NT2/D1 (cell line): Measurements from ENCODE around the gene TRIOBP.
A peak's percentile ranks its signal among the peaks of the same experiment; 100 is the strongest.

ENCODE experiments used
- DNase-seq: peaks from one replicate; pipeline ENCODE4 v3.0.0-alpha.2; 2011; ENCODE audit warnings: low read depth, low spot score
- H3K27me3 ChIP-seq: 2 replicates; pipeline ENCODE4 v1.6.0; 2011; ENCODE audit warnings: mild to moderate bottlenecking; ENCODE audit not compliant: insufficient read length, insufficient read depth
- H3K36me3 ChIP-seq: 2 replicates; pipeline ENCODE4 v1.6.1; 2011; ENCODE audit warnings: mild to moderate bottlenecking, low read length, mixed read lengths; ENCODE audit not compliant: insufficient read depth, insufficient read length
- H3K4me1 ChIP-seq: 2 replicates; pipeline ENCODE4 v1.5.1; 2011; ENCODE audit not compliant: insufficient read depth, insufficient read length
- H3K4me3 ChIP-seq: 2 replicates; pipeline ENCODE4 v1.5.1; 2011; ENCODE audit warnings: low read depth; ENCODE audit not compliant: insufficient read length
- H3K9ac ChIP-seq: 2 replicates; pipeline ENCODE4 v1.6.0; 2011; ENCODE audit warnings: low read depth; ENCODE audit not compliant: insufficient read length
- H3K9me3 ChIP-seq: 2 replicates; pipeline ENCODE4 v1.5.1; 2011; ENCODE audit warnings: mild to moderate bottlenecking, low read length; ENCODE audit not compliant: insufficient read depth
- SUZ12 ChIP-seq: IDR thresholded peaks from 2 replicates; pipeline ENCODE4 v1.6.1; 2011; ENCODE audit not compliant: insufficient read length, insufficient read depth; ENCODE audit errors: extremely low read depth
- YY1 ChIP-seq: IDR thresholded peaks from 2 replicates; pipeline ENCODE4 v1.6.1; 2011; ENCODE audit not compliant: insufficient read length, insufficient read depth
- ZNF274 ChIP-seq: IDR thresholded peaks from 2 replicates; pipeline ENCODE4 v1.6.1; 2011; ENCODE audit warnings: mild to moderate bottlenecking, low read depth, low read length

TRIOBP gene

DNA sequence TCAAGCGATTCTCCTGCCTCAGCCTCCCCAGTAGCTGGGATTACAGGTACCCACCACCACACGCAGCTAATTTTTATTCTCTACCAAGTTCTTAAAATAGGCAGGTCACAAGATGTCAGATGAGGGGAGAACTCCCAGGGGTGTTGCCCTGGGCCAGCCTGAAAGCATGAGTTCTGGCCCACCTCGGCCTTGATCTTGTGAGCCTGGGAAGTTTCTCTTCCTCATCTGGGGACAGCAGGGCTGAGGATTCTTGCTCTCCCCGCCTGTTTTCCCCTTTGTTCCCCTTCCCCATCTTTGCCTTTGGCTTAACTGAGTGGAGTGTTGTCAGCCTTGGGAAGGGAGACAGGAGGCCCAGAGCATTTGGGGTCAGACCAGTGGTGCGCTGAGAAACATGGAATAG is 34.8 kb upstream of the TRIOBP start:
- TF ChIP-seq YY1, result no peak
- TF ChIP-seq ZNF274, result no peak
- no peak for TF ChIP-seq SUZ12
- no peak overlapping the region for H3K4me3 ChIP-seq
- no peaks in the 10 kb centered on the region for H3K27me3 ChIP-seq
- peaks cover 17% of the 10 kb centered on the region for H3K4me1 ChIP-seq
- H3K9ac ChIP-seq, result no peak overlapping the region
- DNase-seq, result no peak
- peaks cover 37% of the 10 kb centered on the region for H3K36me3 ChIP-seq
- H3K9me3 ChIP-seq, result no peaks in the 10 kb centered on the region

DNA sequence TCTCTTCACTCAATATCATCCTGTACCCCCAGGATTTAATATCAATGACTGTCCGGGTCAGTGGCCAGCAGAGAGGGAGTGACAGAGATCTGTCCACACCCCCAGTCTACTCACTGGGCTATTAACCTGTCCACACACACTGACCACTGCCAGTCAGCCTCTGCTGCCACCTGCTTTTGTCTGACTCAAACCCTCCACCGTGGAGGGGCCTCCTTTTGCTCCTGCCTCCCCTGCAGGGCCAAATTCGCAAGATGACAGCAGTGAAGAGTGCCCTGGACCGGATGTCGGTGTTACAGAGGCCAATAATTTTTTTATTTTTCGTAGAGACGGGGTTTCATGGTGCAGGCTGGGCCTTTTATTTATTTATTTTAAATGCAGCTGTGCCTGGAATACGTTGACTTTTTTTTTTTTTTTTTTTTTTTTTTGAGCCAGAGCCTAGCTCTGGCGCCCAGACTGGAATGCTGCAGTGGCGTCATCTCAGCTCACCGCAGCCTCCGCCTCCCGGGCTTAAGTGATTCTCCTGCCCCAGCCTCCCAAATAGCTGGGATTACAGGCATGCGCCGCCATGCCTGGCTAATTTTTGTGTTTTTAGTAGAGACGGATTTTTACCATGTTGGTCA is 33.2 kb upstream of the TRIOBP start:
- no peaks in the 10 kb centered on the region for H3K9me3 ChIP-seq
- no peak overlapping the region for H3K4me3 ChIP-seq
- peaks cover 42% of the 10 kb centered on the region for H3K36me3 ChIP-seq
- no peak for DNase-seq
- no peak overlapping the region for H3K9ac ChIP-seq
- TF ChIP-seq ZNF274, result no peak
- TF ChIP-seq YY1, result no peak
- TF ChIP-seq SUZ12, result no peak
- H3K4me1 ChIP-seq, result peaks cover 14% of the 10 kb centered on the region
- no peaks in the 10 kb centered on the region for H3K27me3 ChIP-seq

DNA sequence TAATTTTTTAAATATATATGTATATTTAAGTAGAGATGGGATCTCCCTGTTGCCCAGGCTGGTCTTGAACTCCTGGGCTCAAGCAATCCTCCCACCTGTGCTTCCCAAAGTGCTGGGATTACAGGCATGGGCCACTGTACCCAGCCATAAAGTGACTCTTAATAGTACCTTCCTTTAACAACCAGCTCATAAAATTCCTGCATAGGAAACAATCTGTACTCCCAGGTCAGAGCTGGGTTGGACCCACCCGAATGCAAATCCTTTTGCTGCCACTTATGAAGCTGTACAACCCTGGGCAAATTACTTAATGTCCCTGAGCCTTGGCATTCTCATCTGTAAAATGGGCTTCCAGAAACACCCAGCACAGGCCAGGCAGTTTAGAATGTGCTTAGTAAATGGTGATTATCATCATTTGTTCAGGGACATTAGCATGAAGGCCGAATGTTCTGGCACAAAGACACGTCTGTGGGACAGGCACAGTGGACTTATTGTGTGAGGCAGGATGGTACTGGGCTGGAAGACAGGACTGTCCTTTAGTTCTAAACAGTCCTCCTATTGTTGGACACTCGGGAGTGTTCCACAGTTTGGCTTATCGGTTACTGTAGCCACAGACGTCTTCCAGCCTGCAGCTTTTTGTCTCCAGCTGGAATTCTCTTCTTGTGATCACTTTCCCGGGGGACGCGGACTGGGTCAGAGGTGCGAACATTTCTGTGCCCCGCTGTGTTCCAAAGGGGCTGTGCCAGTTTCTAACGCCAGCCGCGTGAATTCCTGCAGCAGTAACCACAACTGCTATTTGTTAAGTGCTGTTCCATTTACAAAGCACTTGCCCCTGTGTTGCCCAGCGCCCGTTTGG is 32.4 kb upstream of the TRIOBP start:
- no peaks in the 10 kb centered on the region for H3K27me3 ChIP-seq
- H3K36me3 ChIP-seq, result peaks cover 42% of the 10 kb centered on the region
- no peak overlapping the region for H3K4me3 ChIP-seq
- no peak for DNase-seq
- no peak for TF ChIP-seq SUZ12
- TF ChIP-seq YY1, result no peak
- no peak for TF ChIP-seq ZNF274
- H3K9ac ChIP-seq, result no peak overlapping the region
- H3K4me1 ChIP-seq, result peaks cover 14% of the 10 kb centered on the region
- H3K9me3 ChIP-seq, result no peaks in the 10 kb centered on the region

DNA sequence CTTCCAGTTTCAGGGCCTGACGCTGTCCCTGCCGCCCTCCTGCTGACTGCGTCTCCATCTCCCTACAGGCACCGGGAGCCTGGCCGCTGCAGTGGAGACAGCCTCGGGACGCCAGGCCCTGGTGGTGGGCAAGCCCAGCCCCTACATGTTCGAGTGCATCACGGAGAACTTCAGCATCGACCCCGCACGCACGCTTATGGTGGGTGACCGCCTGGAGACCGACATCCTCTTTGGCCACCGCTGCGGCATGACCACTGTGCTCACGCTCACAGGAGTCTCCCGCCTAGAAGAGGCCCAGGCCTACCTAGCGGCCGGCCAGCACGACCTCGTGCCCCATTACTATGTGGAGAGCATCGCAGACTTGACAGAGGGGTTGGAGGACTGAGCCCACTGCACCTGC is 31.4 kb upstream of the TRIOBP start:
- Histone ChIP-seq H3K4me3 (no peak overlapping the region), H3K9me3 (no peaks in the 10 kb centered on the region), H3K27me3 (no peaks in the 10 kb centered on the region), H3K9ac (no peak overlapping the region), H3K36me3 (peaks cover 37% of the 10 kb centered on the region), H3K4me1 (peaks cover 9% of the 10 kb centered on the region)
- DNase-seq, result no peak
- TF ChIP-seq YY1, result no peak
- TF ChIP-seq ZNF274, result no peak
- TF ChIP-seq SUZ12, result no peak

DNA sequence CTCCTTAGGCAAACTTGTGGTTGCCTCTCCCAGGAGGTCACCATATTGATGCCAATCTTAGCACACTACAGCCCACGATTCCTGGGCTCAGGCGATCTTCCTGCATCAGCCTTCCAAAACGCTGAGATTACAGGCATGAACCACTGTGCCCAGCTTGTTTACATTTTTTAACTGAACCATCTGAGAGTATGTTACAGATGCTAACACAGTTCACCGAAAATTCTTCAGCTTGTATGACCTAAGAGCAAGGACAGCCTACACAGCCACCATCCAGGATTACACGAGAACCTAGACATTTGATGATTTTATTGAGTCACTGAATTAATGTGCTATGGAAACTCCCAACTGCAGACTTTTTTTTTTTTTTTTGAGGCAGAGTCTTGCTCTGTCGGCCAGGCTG is 27.3 kb upstream of the TRIOBP start:
- H3K4me1 ChIP-seq, result peaks cover 6% of the 10 kb centered on the region
- TF ChIP-seq ZNF274 (no peak), SUZ12 (no peak), YY1 (no peak)
- no peak overlapping the region for H3K4me3 ChIP-seq
- H3K9me3 ChIP-seq, result no peaks in the 10 kb centered on the region
- no peaks in the 10 kb centered on the region for H3K27me3 ChIP-seq
- peaks cover 27% of the 10 kb centered on the region for H3K36me3 ChIP-seq
- H3K9ac ChIP-seq, result no peak overlapping the region
- DNase-seq, result no peak

DNA sequence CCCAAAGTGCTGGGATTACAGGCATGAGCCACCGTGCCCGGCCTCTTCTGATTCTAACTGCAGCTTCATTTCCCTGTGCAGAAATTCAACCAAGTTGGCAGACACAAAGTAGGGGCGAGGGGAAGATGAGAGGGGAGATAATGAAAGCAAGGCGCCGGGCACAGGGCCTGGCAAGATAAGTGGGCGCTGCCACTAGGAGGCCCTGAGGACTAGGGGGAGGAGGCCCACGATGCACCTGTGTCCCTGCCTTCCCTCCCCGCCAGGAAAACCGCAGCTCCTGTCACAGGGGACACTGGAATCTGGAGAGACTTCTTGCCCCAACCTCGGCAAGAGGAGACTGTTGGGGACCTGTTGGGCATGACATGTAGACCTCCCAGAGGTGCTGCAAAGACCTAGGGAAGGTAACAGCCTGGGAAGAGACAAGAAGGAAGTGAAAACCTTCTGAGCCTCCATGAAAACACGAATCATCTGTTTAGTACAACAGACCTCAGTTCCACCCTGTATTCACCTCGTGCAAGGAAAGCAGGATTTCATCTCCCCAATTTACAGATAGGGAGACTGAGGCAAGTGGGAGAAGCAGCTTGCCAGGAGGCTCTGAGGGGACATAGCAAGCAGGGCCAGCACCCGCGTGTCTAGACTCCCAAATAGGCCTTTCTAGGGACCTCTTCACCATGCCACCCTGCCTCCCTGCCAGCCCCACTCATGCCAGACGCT is 24.5 kb upstream of the TRIOBP start:
- no peak overlapping the region for H3K4me3 ChIP-seq
- H3K36me3 ChIP-seq, result peaks cover 2% of the 10 kb centered on the region
- H3K9me3 ChIP-seq, result no peaks in the 10 kb centered on the region
- TF ChIP-seq SUZ12 (no peak), YY1 (no peak), ZNF274 (no peak)
- DNase-seq, result no peak
- peak overlapping the region; percentile 21 for H3K9ac ChIP-seq
- no peaks in the 10 kb centered on the region for H3K27me3 ChIP-seq
- peaks cover 6% of the 10 kb centered on the region for H3K4me1 ChIP-seq
